Calu3 (cell line): Measurements from ENCODE around the gene ZYX. TPM values are rescaled to one million over a fixed set of nuclear protein-coding genes. Genes with fewer than 3 reads are reported as not detected.

Experiments
- BruUV-seq: library from RNA; stranded (reverse); fragments of 400-500 nt; replicated peaks from 2 replicates; lab custom pipeline; 2021; lab: Mats Ljungman, UMichigan
- CTCF ChIA-PET: fragments of 300-600 bp; sonication (Branson Sonifier 250); formaldehyde crosslinking; loops from one replicate; lab custom pipeline; 2022; ENCODE audit warnings: antibody characterized with exemption; lab: Charles Lee
- DNase-seq: peaks from one replicate; pipeline ENCODE4 v3.0.0; 2022
- H3K27ac Mint-ChIP-seq: one replicate; pipeline ENCODE4 v1.8.0; 2022; ENCODE audit warnings: mixed read lengths; ENCODE audit not compliant: unreplicated experiment
- H3K27me3 Mint-ChIP-seq: one replicate; pipeline ENCODE4 v1.8.0; 2022; ENCODE audit warnings: mixed read lengths; ENCODE audit not compliant: unreplicated experiment
- H3K36me3 Mint-ChIP-seq: one replicate; pipeline ENCODE4 v1.8.0; 2022; ENCODE audit warnings: mild to moderate bottlenecking, moderate library complexity, mixed read lengths; ENCODE audit not compliant: insufficient read depth, unreplicated experiment
- H3K4me1 Mint-ChIP-seq: one replicate; pipeline ENCODE4 v1.8.0; 2022; ENCODE audit warnings: mild to moderate bottlenecking, low read depth, mixed read lengths; ENCODE audit not compliant: unreplicated experiment
- H3K4me3 Mint-ChIP-seq: one replicate; pipeline ENCODE4 v1.8.0; 2022; ENCODE audit warnings: mild to moderate bottlenecking, low read depth, moderate library complexity, mixed read lengths; ENCODE audit not compliant: unreplicated experiment
- H3K9me3 Mint-ChIP-seq: one replicate; pipeline ENCODE4 v1.8.0; 2022; ENCODE audit warnings: low read depth, mixed read lengths; ENCODE audit not compliant: unreplicated experiment
- CTCF ChIP-seq: fragments of 200-600 bp; IDR thresholded peaks from one replicate; pipeline ENCODE4 v1.8.0; 2022; ENCODE audit warnings: antibody characterized with exemption; ENCODE audit not compliant: unreplicated experiment
- intact Hi-C: fragments of 100-400 bp; cut with micrococcal nuclease; formaldehyde crosslinking; loops from one replicate; pipeline ENCODE4 v1.10.0; 2022; ENCODE audit not compliant: unreplicated experiment
- total RNA-seq: library from RNA; stranded (reverse); gene quantifications from 2 replicates; pipeline ENCODE4 v1.2.3, GENCODE V29; 2022

ZYX gene
- total RNA-seq, 1 experiment from 2014 or later: 114 TPM

GRCh38 chr7:143351060-143351459 is 30.1 kb upstream of the ZYX start:
- Mint-ChIP-seq H3K4me1 (no peaks in the 10 kb centered on the region), H3K4me3 (no peak overlapping the region), H3K36me3 (no peaks in the 10 kb centered on the region), H3K27ac (no peak overlapping the region), H3K9me3 (no peaks in the 10 kb centered on the region), H3K27me3 (peaks cover 82% of the 10 kb centered on the region)
- BruUV-seq: no TSS peak
- no peak for DNase-seq
- CTCF ChIA-PET: interaction anchor here (0.5 kb wide), 1 partner anchor 29 kb away, joined by 5 read pairs; no protein-coding TSS in a partner anchor
- intact Hi-C loops: no loop called here
- TF ChIP-seq CTCF: no peak

GRCh38 chr7:143351574-143351973 is 29.6 kb upstream of the ZYX start:
- Mint-ChIP-seq H3K9me3 (no peaks in the 10 kb centered on the region), H3K4me3 (no peak overlapping the region), H3K36me3 (no peaks in the 10 kb centered on the region), H3K4me1 (no peaks in the 10 kb centered on the region), H3K27me3 (peaks cover 77% of the 10 kb centered on the region), H3K27ac (no peak overlapping the region)
- intact Hi-C loops: no loop called here
- no TSS peak for BruUV-seq
- CTCF ChIA-PET: no interaction called here
- no peak for TF ChIP-seq CTCF
- DNase-seq: no peak

GRCh38 chr7:143352531-143353002 is 28.6 kb upstream of the ZYX start:
- intact Hi-C loops: no loop called here

GRCh38 chr7:143354376-143354775 is 26.8 kb upstream of the ZYX start:
- DNase-seq: no peak
- H3K27me3 Mint-ChIP-seq: peaks cover 71% of the 10 kb centered on the region
- H3K4me1 Mint-ChIP-seq: no peaks in the 10 kb centered on the region
- H3K36me3 Mint-ChIP-seq: no peaks in the 10 kb centered on the region
- no TSS peak for BruUV-seq
- H3K4me3 Mint-ChIP-seq: no peak overlapping the region
- H3K9me3 Mint-ChIP-seq: no peaks in the 10 kb centered on the region
- no peak for TF ChIP-seq CTCF
- CTCF ChIA-PET: interaction anchor here (1.4 kb wide), 1 partner anchor 9 kb away, joined by 5 read pairs; no protein-coding TSS in a partner anchor
- intact Hi-C loops: no loop called here
- H3K27ac Mint-ChIP-seq: no peak overlapping the region

More at GRCh38 chr7:143352531-143353002, 28.6 kb upstream of the ZYX start:
- Mint-ChIP-seq H3K27ac (no peak overlapping the region), H3K4me1 (no peaks in the 10 kb centered on the region), H3K4me3 (no peak overlapping the region), H3K27me3 (peaks cover 71% of the 10 kb centered on the region), H3K36me3 (no peaks in the 10 kb centered on the region), H3K9me3 (no peaks in the 10 kb centered on the region)
- BruUV-seq: no TSS peak
- DNase-seq: no peak
- CTCF ChIA-PET: no interaction called here
- no peak for TF ChIP-seq CTCF
